ENCODE results near the gene MED22.

MED22 gene

GRCh38 chr9:133375724-133376654, 28.1 kb upstream of the MED22 start, which contains the start of the genes STKLD1 and SURF4:
TSS of gene STKLD1 (plus strand) at chr9:133376366. CDS start at chr9:133376474, 108 bp downstream.
TSS of gene SURF4 (minus strand) at chr9:133376060. CDS start at chr9:133375969, 91 bp downstream.
- peak; percentile 79 for DNase-seq

GRCh38 chr9:133375116-133375723, 27.3 kb upstream of the MED22 start:
- no peak for DNase-seq

- no peak for DNase-seq
Observed at GRCh38 chr9:133374612-133375115, 26.7 kb upstream of the MED22 start.

GRCh38 chr9:133372144-133372543, 24.2 kb upstream of the MED22 start:
- no peak for DNase-seq

- no peak for DNase-seq
Observed at GRCh38 chr9:133371261-133371711, 23.4 kb upstream of the MED22 start.

- DNase-seq, result no peak
Observed at GRCh38 chr9:133370685-133371084, 22.8 kb upstream of the MED22 start.

GRCh38 chr9:133369933-133370332, 22.0 kb upstream of the MED22 start:
- no peak for DNase-seq

GRCh38 chr9:133369422-133369821, 21.5 kb upstream of the MED22 start:
- no peak for DNase-seq

- DNase-seq, result no peak
Observed at GRCh38 chr9:133368249-133368881, 20.4 kb upstream of the MED22 start.

- no peak for DNase-seq
Observed at GRCh38 chr9:133367778-133368177, 19.8 kb upstream of the MED22 start.

- no peak for DNase-seq
Observed at GRCh38 chr9:133367221-133367620, 19.3 kb upstream of the MED22 start.

- no peak for DNase-seq
Observed at GRCh38 chr9:133366435-133366834, 18.5 kb upstream of the MED22 start.

- DNase-seq, result no peak
Observed at GRCh38 chr9:133362359-133363044, 14.6 kb upstream of the MED22 start.

- DNase-seq, result no peak
Observed at GRCh38 chr9:133361507-133362092, 13.7 kb upstream of the MED22 start.

GRCh38 chr9:133360400-133361393, 12.8 kb upstream of the MED22 start:
- no peak for DNase-seq

- peak; percentile 6 for DNase-seq
Observed at GRCh38 chr9:133359399-133360175, 11.7 kb upstream of the MED22 start.

GRCh38 chr9:133357656-133358055, 9.7 kb upstream of the MED22 start:
- no peak for DNase-seq

- peak; percentile 30 for DNase-seq
Observed at GRCh38 chr9:133356391-133357091, 8.6 kb upstream of the MED22 start, which contains the start of the genes SURF1 and SURF2. TSS of gene SURF1 (minus strand) at chr9:133356487. CDS start at chr9:133356453, 34 bp downstream. TSS of gene SURF2 (plus strand) at chr9:133356550. CDS start at chr9:133356593, 43 bp downstream.

- DNase-seq, result no peak
Observed at GRCh38 chr9:133355881-133356357, 8.0 kb upstream of the MED22 start.

All from NCI-H1694 treated with DMSO at 0.1 percent for 48 hours (cell line).